NCI-H146 treated with DMSO at 0.1 percent for 48 hours (cell line): ENCODE data around the gene TTC3.
A peak's percentile ranks its signal among the peaks of the same experiment; 100 is the strongest.

Experiments
- DNase-seq: peaks from one replicate; lab custom pipeline; 2025; ENCODE audit not compliant: unreplicated experiment; lab: John Stamatoyannopoulos, UW

Gene TTC3

DNA sequence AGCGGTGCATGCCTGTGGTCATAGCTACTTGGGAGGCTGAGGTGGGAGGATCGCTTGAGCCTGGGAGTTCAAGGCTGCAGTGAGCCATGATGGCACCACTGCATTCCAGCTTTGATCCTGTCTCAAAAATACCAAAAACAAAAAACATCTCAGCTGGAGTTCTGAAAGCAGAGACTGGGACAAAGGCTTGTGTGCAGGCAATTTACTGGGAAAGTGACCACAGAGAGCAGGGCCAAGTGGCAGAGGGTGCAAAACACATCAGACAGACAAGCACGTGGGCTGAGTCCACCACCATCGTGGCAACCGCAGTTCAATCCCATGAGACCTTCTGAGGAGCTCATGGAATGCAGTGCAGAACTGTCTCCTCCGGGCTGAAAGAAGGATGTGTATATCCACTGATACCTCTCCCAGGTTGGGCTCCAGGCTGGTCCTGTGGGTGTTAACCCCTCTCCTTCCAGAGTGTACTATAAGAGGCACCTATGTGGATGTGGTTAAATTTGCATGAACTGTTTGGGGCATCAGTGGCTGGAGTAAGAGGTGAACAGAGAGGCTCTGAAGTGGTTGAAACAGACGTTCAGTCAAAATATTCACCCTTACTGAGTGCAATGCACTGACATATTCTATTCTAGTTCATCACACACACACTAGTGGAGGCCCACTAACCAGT lies 11.0 kb upstream of the TTC3 start:
- no peak for DNase-seq

DNA sequence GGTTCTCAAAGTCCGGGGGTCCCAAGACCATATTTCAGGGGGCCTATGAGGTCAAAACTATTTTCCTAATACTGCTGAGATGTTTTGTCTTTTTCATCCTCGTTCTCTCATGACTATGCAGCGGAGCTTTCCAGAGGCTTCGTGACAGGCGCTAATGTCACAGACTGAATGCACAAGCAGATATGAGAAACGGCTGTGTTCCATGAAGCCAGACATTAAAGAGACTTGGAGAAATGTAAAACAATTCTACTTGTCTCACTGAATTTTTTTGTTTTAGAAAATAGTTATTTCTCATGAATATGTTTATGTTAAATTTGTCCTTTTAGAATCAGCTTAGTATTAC lies 10.5 kb upstream of the TTC3 start:
- no peak for DNase-seq

DNA sequence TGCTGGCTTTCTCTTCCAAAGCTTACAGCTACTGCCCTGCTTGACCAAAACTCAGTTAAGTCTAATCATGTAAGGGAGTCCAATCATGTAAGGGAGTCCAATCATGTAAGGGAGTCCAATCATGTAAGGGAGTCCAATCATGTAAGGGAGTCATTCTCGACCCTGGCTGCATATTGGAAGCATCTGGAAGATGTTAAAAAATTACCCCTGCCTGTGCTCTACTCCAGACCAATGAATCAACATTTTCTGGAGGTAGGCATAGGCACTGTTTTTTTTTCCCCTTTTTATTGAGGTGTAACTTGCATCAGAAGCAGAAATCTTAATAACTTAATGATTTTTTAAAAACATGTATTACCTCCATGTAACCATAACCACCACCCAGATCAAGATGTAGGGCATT lies 9.6 kb upstream of the TTC3 start:
- DNase-seq: no peak

DNA sequence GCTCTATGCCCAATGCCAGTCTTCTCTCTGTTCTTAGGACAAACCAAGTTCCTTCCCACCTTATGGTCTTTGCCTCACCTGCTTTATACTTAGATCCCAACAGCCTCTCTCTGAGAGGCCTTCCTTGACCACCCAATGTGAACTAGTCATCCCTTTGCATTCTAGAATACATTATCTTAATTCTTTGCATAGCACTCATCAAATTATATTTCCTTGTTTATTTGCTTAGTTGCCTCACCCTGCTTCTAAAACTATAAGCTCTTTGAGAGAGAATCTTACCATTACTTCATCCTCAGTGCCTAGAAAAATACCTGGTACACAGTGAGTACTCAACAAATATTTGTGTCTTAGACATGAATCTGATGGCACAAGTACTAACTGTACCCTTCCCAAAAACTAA lies 8.2 kb upstream of the TTC3 start:
- no peak for DNase-seq

DNA sequence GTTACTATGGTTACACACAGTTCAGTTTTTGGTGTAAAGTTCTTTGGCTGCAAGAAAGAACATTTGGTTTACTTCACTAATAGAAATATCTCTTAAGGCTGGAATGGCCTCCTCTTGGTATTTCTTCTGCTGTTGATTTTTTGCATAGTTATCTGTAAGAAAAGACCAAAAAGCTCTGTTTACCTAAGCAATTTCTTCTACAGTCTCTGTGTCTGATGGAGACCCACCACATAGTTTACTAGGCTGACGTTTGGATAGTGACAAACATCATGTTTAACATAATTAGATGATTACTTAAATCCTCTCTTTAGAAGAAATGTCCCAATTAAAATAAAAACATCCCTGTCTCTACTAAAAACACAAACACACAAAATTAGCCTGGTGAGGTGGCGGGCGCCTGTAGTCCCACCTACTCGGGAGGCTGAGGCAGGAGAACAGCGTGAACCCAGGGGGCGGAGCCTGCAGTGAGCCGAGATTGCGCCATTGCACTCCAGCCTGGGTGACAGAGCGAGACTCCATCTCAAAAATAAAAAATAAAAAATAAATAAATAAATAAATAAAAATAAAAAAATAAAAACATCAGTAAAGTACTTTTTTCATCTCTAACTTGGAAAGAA lies 7.4 kb upstream of the TTC3 start:
- DNase-seq: no peak

DNA sequence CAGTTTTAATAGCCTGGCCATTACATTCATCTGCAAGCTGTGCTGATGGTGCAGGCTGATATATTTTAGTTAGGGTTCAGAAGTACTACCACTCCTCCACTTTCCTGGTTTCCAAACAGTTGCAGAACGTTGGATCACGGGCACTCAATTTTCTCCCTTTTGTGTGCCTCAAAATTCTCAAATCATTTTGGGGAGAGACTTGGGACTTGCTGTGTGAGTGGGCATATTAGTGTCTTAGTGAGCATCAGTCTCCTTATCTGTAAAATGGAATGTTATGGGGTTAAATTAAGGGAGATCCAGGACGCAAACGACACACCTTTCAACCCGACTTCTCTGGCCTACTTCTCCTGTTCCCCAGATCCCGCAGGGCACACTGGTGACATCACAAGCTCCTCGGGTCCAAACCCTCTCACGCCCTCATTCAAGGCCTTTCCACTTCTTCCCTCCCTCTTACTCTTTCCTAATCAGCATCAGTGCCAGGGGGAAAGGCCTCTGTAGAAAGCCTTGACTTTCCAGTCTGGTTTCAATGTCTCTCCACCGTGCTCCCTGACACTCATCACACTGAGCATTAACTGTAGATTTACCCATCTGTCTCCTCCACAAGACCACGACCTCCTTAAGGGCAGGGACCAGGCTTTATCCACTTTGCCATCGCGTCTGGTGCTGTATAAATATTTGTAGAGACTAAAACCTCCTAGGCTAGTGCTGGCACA lies 1.3 kb upstream of the TTC3 start:
- DNase-seq: no peak

DNA sequence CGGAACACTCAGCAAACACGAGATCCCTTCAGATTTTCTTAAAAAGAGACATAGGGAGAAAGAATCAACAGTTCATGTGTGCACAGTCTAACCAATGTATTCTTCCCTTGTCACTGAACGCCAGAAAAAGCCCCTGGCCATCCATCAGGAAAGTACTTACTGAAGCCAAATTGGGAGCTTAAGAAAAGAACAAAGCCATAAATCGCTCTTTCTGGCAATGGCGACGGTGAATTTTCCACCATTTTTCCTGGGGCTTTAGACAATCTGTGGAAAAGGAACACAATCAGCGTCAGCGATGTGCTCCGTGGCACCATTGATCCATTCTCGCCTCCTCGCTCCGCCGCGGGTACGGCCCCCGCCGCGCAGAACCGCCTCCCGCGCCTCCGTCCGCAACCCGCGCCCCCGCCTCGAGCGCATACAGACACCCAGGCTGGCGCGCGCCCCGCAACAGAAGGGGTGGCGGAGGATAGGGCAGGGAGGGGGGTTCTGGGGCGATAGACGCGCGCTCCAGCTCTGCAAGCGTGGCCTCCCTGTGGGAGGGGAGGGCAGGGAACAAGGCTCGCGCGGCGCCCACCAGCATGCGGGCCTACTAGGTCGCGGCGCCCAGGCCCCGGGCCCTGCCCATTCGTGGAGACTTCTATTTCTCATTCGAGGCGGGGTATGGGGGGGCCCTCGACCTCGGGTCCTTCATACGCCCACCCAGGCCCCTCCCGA lies 623 bp upstream of the TTC3 start:
- peak; percentile 56 for DNase-seq

DNA sequence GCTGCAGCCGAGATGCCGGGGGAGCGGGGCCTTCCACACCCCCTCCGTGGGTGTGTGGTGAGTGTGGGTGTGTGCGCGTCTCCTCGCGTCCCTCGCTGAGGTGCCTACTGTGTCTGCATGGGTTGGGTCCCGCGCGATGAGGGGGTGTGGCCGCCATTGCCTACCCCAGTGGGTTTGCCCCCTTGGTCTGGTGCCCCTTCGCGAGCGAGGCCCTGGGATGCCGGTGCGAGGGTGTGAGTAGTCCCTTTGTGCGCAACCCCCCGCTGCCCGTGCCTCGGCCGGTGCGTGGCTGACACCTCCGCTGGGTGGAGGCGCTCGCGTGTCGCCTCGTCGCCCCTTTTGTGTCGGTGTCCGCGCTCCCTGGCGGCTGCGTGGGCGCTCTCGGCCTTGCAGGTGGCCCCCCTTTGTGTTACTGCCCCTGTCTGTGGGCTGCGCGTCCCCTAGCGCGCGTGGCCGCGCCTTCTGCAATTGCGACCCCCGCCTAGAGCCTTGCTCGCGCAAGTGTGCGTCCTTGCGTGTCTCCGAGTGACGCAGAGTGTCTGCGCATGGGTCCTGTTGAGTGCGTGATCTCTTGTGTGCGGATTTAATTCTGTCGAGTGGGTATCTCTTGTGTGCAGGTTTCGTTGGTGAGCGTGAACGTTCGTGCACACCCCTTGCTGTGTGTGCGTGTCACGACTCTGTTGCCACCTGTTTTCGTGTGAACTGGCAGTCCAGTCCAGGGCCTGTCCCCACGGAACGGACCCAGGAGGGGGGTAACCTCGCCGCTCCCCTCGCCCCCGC lies 553 bp downstream of the TTC3 start:
- no peak for DNase-seq

DNA sequence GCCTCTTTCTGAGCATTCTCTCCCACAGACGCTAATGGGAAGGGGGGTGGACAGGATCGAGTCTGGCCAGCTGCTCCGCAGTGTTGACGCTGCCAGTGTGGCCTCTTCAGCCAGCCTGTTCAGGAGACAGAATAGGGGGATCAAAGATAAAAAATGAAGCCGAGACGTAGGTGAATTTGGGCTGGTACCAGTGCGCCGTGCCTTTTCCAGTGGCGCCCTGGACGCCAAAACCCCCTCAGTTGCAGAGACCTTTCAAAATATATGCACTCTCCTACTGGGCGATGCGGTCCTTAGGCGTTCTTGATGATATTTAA lies 1.1 kb downstream of the TTC3 start:
- DNase-seq: no peak

DNA sequence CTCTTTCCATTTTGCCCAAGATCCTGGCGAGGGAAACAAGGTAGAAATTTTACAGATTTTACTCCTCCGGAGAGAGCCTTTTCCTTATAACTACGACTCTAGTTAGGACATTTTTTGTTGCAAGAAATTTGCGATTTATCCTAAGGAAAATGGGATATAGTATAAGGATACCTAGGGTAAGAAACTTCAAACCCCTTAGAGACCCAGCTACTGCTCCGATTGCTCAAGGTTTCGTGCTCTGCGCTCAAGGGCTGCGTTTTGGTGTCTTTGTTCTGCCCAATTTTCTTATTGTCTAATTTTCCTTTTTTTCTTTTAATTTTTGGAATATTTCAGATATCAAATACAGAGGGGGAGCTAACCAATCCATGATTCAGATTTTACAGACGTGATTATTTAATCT lies 1.5 kb downstream of the TTC3 start:
- no peak for DNase-seq

DNA sequence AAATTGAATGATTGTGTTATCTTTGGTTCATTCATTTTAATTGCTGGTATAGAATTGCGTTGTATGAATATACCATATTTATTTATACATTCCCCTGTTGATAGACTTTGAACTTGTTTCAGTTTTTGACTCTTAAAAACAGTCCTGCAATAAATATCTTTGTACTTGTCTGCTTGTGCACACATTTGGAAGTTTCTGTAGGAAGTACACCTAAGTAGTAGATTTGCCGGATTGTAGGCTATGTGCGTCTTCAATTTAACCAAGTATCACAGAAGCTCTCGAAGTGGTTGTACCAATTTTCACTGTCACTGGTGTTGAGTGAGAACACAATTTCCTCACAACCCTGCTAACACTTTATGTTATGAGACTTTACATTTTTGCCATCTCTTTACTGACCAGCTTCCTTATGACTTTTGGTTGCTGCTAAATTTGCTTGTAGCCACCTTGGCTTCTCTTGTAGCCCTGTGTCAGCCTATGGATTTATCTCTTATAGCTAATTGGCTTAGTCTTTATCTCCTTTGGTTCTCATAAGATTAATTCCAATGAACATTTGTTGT lies 2.2 kb downstream of the TTC3 start:
- no peak for DNase-seq

DNA sequence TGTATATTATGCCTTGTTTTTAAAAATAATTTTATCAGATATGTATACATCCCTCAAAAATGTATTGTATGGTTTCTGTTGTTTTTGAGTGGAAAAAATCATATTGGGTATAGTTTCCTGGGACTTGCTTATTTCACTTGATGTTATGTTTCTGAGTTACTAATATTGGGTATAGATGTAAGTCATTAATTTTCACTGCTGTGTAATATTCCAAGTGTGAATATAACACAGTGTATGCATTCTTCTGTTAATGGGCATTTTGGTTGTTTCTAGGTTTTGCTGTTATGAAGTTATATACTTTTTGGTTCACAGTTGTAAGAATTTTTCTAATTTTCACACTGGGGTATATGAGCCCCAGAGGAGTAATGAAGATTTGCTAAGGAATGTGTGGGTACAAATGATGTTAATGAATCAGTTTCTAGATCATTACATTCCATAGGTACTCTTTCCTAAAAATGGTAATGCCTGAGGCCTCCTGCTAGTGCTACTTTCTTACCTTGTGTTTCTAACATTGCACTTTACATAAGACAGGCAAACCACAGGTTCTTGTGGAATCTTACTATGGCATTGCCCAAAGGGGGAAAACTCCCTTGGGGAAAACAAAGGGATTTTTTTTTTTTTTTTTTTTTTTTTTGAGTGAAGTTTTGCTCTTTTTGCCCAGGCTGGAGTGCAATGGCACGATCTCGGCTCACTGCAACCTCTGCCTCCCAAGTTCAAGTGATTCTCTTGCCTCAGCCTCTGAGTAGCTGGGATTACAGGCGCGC lies 3.2 kb downstream of the TTC3 start:
- DNase-seq: no peak

DNA sequence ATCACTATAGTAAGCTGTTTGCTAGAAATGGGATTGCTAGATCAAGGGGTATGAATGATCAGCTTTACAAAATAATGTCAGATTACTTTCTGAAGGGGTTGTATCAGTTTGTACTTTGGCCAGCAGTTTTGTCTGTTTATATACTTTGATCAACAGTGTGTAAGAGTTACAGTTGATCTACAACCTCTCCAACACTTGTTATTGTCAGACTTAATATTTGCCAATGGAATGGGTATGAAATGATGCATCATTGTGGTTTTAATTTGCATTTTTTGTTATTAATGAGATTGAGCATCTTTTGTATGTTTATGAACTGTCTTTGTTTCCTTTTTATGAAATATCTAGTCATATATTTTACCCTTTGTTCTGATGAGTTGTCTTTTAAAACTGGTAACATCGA lies 4.3 kb downstream of the TTC3 start:
- no peak for DNase-seq

DNA sequence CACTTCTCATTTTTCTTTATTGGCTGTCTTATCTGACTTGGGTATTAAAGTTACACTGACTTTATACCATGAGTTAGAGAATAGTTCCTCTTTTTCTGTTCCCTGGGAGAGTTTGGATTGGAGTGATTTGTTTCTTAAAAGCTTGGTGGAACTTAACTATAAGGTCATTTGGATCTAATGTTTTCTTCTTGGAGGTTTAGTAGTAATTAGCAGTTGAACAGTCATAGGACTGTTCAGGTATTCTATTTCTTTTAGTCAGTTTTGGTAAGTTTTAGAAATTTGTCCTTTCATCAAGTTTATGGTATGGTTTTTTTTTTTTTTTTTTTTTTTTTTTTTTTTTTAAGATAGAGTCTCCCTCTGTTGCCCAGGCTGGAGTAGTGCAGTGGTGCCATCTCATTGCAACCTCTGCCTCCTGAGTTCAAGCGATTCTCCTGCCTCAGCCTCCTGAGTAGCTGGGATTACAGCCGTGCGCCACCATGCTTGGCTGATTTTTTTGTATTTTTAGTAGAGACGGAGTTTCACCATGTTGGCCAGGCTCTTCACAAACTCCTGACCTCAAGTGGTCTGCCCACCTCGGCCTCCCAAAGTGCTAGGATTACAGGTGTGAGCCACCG lies 6.3 kb downstream of the TTC3 start:
- DNase-seq: no peak

DNA sequence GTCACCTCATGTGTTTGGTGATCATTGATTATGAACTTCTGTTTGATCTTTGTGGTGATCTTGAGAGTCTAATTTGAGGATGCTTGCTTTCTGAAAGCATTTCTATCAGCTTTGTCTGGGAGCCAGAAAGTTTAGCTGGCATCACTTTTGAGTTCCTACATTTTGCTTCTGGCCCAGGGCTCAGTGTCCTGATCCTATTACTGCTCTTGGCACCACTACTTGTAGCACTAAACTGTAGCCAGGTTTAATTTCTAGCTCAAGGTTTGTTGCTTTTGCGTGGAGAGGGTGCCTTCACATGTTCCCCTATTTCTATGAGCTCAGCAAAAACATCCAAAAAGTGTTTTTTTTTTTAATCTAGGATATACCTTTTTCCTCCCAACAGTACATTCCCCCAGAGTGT lies 9.3 kb downstream of the TTC3 start:
- no peak for DNase-seq

DNA sequence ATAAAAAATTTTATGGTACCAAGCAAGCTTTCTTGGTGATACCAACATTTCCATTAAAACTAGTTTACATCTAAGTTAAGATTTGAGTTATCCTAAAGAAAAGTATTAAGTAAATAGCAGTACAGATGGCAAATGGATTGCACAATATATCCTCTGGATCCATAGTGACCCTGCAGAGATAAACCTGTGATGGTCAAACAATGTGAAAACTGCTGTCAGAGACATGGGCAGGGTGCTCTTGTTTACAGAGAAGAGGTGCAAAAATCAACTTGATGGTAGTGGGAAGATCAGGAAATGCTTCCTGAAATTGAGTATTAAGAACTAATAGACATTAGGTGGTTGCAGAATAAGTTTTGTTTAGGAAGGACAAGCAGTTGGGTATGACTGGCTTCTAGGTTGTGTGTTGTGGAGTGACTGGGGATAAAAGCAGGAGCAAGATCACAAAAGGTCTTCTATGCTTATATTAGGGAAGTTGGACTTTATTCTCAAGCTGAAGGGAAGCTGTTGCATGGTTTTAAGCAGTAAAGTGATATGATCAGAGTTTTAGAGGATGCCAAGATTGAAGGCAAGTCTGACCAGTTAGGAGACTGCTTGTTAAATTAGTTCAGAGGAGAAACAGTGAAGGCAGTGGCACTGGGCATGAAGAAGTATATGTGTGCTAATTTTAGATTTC lies 9.9 kb downstream of the TTC3 start:
- no peak for DNase-seq

DNA sequence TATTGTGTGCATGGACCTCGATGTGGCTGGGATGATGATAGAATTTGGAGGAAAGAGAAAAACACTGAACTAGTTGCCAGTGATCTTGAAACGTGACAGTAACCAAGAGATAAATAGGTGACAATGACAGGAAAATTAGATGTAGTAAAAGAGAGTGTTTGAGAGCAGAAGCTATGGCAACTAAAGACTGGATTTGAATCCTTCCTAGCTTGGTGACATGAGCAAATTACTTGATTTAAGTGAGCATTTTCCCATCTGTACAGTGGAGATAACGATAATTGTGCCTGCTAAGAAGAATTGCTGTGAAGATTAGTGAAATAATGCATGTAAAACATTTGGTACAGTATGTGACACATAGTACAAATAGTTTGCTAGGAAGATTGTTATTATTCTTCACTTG lies 12.7 kb downstream of the TTC3 start:
- no peak for DNase-seq

DNA sequence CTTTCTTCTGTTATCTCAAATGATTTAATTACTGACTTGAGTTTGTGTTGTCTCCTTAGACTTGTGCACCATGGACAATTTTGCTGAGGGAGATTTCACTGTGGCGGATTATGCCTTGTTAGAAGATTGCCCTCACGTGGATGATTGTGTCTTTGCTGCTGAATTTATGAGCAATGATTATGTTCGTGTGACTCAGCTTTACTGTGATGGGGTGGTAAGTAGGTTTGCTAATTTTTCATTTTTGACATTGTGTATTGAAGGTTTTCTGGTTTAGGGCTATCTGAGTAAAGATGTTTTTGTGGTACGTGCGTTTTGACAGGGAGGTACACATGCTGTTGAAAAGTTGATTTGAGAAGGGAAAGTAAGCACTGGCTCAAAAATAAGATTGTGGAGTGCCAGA lies 14.1 kb downstream of the TTC3 start:
- no peak for DNase-seq

DNA sequence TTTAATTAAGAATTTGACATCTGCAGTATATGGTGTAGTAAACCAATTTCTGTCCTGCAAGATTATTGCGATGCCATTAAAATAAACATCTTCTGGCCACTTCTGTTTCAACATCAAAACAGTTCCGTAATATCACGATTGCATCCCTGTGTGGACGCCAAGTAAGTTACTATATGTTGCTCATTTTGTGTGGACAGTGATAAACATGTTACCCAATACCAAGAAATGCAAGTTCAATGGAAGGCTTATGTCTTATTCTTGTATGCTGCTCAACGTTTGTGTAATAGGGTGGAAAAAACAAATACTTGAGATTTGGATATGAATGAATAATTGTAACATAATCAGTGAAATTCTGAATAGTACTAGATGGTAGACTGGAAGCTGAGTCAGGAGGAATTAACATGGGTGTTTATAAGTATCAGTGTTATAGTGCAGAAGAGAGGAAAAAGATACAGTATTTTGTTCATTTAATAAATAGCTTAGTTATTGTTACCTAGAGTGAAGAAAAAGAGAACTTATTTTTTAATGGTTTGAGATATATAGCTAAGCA lies 15.2 kb downstream of the TTC3 start:
- no peak for DNase-seq
